GM18873 (cell line): ENCODE data around the gene DNAJC24.

Experiments used
- ATAC-seq: cut with Tn5 transposase; IDR thresholded peaks from one replicate; pipeline ENCODE4 v1.9.1; 2021; ENCODE audit warnings: mild to moderate bottlenecking, moderate library complexity, moderate number of reproducible peaks; ENCODE audit not compliant: unreplicated experiment, low FRiP score

The DNAJC24 gene

DNA sequence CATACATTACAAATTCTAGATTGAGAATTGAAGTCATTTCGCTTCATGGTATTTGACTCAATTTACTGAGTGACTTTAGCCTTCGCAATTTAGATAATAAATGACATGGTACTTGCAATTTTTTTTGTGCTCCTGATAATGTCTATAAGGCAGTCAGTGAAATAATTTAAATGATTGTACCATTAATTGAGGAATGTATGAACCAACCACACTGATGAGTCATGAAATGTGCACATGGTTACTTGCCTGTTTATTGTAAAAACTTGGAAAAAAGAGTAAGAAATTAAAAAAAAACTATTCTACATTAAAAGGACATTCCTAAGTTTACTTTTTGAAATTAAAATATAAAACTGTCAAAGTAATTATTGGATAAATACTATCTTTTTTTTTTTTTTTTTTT lies 43.3 kb downstream of the DNAJC24 start:
- no peak for ATAC-seq

DNA sequence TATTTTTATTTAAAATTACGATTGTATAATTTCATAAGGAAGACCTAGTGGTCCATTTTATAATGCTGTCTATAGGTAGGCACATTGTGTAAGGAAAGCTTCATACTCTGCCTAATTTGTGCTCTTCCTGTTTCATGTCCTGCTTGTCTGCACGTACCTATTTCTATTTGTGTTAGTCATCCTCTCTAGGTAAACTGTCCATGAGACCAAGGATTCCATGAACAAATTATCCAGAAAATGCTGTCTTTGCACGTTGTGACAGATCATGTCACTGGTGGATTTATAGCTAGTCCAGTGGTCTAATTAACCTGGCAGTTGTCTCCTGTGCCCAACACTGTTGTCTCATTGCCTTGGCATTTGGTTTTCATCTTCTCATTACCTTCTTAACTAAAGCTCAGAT lies 44.7 kb downstream of the DNAJC24 start:
- no peak for ATAC-seq

DNA sequence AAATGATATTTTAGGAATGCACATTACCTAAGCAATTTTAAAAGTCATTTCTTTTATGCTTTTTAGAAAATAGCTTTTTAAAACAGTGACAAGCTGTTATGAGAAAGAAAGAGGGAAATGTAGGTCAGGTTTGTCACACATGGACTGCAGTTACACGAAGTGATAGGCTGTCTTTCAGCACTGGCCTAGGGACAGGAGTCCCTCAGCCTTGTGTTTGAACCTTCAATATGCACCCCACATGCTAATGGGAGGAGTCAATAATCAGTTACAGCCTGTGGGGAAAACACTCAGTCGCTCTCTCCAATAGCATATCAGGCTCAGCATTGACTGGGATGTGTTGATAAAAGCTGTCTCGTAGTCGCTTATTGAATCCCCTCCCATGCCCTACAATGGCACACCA lies 45.8 kb downstream of the DNAJC24 start:
- no peak for ATAC-seq

DNA sequence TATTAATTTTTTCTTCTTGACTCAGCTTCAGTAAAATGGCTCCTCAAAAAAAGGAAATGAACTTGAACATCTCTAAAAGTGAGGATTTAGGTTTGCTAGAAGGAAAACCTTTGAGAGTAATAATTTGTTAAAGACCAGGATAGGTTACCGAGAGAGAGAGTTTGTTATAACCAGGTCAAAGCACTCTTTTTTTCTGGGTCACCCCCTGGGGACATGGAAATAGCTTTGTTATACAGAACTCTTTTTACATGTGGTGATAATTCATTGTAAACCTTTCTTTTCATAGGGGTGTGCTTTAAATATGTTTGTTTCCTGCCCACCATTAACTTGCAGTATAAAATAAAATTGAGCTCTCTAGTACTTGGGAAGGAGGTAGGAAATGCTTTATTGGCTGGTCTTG lies 47.7 kb downstream of the DNAJC24 start:
- no peak for ATAC-seq

DNA sequence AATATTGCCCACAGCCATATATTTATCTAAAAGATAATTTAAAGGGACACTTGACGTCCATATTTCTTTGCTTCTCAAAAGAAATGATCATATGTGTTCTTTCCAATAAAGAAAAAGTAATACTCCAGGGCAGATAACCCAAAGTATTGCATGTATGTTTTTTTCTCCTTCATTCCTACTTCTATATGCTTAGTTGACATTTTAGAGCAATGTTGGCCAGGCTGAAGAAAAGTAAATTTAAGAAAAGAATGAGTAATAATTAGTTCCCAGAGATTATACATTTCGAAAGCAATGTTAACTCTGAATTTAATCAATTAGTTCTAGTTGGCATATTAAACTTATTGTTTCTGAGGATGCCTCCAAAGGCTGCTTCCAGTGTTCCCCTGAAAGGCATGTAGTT lies 48.2 kb downstream of the DNAJC24 start:
- ATAC-seq, result no peak

DNA sequence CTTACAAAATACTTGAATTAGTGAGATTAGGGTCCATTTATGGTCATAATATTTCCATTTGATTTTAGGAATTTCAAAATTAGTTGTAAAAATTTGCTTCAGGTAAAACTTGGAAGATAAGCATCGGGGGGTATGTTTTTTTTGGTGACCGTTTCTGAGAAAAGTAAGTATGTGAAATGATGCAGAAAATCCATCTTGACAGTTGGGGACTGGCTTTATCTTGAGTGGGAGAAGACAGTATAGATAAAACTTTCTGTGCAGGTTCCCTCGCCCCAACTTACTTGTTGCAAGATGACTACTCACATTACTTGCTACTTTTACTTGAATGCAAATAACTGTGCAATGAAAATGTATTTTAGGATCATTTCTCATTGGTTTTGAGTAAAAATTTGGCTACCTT lies 49.5 kb downstream of the DNAJC24 start:
- no peak for ATAC-seq

DNA sequence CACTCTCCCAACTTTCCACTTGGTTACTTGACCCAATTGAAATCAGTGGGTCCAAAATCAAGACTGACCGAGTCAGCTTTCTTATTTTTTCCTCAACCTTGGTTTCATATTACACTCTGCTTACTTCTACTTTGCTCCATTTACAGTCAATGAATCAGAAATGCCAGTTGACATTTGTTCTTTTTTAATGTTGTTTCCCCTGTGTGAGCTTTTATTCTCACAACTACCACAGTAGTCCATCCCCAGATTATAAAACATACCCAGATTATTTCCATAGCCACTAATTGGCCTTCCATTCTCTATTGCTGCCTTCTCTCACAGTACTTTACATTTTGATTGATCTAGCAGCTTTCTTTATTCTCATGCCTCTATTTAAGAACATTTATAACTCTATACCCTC lies 50.0 kb downstream of the DNAJC24 start:
- ATAC-seq, result no peak

DNA sequence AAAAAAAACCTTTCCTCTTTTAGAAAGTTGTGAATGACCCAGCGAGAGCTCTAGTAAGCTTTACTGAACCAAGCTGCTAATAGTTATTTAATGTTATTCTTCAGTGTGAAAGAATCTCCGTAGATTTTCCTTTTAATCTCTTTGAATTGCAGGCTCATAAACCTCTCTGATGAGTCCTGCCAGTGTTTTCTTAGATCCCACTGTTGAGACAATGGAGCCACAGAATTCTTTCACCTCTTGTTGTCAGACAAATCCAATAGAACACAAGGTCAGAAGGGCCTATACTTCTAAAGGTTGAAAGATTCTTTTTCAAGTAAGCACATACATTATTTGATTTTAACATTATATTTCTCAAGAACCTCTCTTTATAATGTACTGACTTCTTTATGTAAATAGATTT lies 52.2 kb downstream of the DNAJC24 start:
- ATAC-seq, result no peak

DNA sequence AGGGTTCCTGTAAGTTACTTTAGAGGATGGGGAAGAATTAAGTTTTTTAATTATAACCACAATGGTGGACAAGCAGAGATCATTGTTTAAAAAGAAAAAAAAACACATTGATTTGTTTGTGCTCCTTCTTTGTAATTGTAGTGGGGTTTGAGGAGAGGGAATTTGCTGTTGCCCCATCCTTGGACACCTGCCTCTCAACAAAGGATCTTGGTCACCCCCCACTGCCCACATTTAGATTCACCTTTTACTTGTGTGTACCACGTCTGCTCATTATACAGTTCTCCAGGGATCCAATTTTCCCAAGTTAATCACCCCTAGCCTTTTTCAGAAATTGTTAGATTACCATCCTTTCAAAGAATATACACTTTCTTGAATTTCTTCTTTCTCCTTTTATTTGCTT lies 53.0 kb downstream of the DNAJC24 start:
- ATAC-seq, result no peak

DNA sequence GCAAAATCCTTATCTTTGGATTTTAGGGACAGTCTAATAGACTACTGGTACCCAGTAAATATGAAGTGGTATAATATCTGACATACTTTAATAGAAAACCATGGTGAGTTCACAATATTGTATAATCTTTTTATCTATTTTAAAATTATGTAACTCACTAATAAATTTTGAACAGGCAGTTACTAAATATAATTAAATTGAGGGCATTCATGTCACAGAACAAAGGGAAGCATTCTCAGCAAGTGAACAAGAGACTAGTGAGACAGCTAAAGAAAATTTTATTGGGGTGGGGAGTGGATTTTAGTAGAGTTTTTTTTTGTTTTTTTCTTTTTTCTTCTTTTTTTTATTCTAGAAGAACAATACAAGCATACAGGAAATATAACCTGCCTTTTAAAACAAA lies 55.0 kb downstream of the DNAJC24 start:
- no peak for ATAC-seq

DNA sequence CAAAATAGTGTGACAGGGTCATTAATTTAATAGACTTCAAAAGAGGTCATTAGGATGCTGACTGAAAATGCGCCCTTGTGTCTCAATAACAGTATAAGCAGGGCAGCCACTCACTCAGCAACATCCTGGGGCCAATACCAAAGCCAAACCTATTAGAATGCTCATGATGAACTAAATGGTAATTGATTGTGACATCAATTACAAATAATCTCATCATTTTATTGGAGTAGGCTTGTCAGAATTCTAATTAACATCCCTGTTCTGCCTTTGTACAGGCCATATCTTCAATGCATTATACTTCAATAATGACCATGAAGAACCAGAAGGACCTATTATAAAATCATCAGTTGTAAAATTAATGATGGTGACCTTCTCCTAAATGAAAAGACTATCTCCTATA lies 64.2 kb downstream of the DNAJC24 start:
- ATAC-seq, result no peak

DNA sequence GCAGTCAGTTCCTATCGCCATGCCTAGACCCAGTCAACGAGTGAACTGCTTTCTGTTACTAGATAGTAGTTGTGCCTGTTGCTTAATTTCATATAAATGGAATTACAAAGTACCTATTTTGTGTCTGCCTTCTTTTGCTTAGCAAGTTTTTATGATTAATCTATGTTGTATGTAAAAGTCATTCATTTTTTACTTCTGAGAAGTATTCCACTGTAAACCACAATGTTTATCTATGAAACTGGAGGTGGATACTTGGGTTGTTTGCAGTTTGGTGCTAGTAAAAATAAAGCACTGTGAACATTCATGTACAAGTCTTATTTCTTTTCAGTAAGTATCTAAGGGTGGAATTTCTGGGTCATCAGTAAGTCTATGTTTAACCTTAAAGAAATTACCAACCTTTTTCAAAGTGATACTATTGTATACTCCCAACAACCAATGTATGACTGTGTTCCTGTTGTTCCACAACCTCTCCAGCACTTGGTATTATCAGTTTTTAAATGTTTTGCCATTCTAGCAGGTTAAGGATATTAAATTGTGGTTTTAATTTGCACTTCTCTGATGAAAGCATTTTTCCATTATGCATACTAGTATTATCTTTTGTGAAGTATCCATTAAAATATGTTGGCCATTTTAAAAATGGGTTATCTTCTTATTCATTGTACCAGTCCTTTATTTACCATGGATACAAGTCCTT lies 68.2 kb downstream of the DNAJC24 start:
- ATAC-seq, result no peak

DNA sequence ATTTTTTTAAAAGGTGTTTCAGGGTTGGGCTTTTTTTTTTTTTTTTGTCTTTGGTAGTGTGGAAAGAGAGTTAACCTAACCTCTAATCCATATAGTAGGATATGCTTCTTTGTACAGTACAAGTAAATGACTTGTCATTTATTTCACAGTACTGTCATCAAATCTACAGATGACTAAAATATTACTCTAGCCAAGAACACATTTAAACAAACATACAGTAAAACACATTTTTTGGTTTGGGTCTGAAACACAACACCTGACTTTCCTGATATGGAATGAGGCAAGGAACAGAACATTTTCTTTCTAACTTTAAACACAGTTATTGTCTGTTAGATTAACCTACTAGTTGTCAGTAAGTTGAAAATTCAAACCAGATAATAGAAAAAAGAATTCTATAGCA lies 71.6 kb downstream of the DNAJC24 start:
- no peak for ATAC-seq

DNA sequence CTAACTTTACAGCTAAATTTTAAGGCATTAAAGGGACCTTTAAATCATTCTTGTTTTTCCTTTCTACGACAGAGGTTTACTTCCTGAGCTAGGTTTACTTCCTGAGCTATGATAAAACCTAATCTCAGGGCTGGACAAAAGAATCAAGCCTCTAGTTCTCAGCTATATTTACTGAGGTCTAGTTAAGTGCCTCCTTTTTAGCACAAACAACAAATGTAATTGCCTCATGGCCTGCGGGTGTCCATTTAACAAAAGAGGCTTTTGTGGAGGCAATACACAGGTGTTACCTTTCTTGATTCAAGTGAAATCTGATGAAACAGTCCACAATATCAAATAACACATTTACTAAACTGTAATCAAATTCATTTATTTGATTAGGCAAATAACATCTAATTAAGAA lies 72.4 kb downstream of the DNAJC24 start:
- no peak for ATAC-seq

DNA sequence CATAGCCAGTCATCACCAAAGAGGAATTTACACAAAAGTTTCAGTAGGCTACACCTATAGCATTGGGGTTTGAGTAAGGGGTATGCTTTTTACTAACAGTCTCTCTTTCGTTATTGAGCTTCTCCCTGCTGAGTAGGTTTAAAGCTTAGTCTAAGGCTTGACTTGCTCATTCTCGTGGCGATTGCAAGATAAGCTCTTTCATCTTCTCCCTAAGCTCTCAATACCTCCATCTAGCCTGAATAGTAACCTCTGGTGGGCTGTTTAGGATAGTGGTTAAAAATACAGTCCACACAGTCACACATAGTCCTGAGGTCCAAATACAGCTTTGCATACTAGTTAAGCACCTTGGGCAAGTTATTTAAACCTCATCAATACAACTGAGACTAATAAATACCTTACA lies 74.1 kb downstream of the DNAJC24 start:
- no peak for ATAC-seq

DNA sequence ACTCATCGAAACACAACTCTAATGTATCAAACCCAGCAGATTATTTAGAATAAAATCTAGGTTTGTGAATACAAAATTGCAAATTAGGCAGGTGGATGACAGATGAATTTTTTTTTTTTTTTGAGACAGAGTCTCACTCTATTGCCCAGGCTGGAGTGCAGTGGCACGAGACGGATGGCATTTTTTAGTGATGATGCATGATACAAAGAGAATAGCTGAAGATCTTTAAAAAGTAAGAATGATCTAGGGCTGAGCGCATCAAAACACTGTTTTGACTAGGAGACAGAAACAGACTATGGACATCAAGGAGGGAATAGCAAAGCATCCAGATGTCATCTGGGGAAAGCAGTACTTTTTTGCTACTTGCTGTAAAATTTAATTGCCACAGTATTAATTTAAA lies 76.0 kb downstream of the DNAJC24 start:
- ATAC-seq, result no peak

DNA sequence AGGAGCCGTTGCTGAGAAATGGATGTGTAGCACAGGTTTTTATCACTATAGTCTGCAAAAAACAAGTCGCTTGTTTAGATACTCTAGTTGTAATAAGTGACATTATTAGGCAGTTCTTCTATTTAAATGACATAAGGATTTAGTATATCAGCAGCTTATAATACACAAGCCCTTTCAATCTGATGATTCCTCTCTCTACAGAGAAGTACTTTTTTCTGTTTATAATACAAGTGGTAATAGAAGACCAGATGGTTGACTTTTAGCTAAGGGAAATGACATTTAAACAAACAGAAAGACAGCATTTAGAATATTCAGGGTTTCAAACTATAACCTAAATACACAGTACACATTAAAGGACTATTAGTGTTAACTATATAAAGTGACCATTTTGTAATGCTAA lies 79.4 kb downstream of the DNAJC24 start:
- ATAC-seq, result no peak

DNA sequence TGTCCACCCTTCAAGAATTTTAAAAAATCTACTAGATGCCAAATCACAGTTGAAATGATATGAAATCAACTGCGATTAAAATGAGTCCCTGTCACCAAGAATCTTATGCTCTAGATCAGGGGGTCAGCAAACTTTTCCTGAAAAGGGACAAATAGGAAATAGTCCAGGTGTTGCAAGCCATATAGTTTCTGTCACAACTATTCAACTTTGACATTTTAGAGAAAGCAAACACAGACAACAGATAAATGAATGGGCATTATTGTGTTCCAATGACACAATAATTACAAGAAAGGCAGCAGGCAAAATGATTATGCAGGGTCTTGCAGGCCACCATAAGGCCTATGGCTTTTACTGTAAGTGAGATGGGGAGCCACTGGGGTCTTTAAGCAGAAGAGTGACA lies 81.2 kb downstream of the DNAJC24 start:
- ATAC-seq, result no peak

DNA sequence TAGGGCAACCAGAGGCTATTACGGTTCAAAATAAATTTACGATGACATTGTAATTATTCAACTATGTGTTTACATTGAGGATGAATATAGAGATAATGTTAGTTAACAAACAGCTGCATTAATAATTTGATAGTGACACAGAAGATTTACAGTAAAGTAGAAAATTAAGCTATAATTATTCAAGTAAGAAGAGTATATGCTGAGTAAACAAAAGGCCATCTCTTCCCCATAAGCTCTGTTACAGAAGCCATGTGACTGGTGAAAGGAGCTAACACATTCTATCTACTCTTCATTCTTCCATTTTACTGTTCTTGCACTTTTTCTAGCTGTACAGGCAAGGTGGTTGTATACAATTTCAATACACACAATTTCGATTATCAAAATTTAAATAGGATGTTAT lies 85.5 kb downstream of the DNAJC24 start:
- ATAC-seq, result no peak

DNA sequence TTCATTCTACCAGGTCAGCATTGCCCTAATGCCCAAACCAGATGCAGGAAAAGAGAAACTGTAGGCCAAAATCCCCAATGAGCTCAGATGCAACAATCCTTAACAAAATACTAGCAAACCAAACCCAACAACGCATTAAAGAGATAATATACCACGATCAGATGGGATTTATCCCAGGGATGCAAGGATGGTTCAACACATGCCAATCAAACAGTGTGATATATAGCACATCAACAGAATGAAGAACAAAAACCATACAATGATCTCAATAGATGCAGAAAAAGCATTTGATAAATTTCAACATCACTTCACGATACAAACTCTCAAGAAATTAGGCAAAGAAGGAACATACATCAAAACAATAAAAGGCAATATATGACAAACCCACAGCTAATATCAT lies 94.8 kb downstream of the DNAJC24 start:
- ATAC-seq, result no peak

DNA sequence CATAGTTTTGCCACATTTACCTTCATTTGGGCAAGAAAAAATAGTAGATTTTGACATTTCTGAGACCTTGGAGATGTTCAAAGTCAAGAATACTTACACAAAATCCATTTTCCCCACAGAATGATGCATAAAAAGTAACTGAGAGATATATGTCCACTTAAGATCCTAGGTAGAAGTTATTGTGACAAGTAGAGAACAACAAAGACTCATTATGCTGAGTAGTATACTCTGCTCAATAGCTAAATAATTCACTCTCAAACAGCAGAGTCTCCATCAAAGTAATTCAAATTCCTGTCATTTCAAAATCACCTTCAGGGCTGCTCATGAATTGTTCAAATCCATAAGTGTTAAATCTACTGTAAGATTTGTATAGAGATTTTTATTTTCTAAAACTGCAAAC lies 104.4 kb downstream of the DNAJC24 start:
- ATAC-seq, result no peak

DNA sequence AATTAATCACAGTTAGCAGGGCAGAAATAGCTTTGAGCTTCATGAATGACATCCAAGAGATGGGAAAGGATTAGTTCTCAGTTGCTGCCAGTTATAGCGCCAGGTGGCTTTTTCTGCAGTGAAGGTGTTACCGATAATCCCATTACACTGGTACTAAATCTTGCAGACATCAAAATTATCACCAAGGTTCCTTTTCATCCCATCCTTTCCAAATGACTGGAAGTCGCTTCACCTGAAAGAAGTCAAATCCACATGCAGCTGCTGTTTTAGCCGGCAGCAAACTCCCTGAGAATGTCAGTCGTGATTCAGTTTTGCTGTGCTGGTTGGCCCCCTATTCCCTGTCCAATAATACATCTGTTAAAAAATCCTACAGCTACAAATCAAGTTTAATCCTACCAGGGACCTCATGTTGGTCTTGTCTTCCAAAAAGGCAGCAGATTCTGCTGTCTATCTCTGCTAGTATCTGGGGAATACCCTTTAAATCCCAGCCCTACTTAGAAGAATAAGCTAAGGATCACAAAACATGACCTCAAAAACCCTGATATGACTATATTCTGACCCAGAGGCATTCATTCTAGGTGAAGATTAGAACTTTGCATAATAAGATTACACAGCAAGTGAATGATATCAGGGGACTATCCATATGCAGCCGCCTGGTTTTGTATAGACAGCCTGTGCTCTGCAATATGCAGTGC lies 108.0 kb downstream of the DNAJC24 start:
- ATAC-seq, result no peak

DNA sequence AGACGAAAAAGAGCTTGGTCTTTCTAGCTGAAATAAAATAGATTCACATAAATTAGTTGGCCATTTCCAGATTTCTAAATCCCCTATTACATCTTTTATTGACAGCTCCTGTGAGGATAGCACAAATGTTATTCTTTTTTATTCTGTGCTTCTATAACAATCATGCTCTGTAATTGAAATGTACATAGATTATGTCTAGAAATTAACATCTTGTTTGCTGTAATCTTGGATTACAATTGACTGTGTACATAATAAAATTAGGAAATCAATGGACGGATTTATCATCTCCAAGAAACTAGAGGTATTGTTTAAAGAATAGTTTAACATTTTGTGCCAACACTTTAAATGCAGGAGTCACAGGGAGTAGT lies 108.5 kb downstream of the DNAJC24 start:
- no peak for ATAC-seq
